Body of pancreas (tissue), 4 donors: ENCODE measurements around the gene GRM4. TPM values are rescaled to one million over a fixed set of nuclear protein-coding genes. Genes with fewer than 3 reads are reported as not detected.

ENCODE experiments used
- ATAC-seq: fragments of 150-250 bp; one replicate; pipeline ENCODE4 v1.9.1; 2016
- DNase-seq, 4 donors: peaks; one replicate each; pipeline ENCODE4 v3.0.0-alpha.2; 2019
- H3K27ac ChIP-seq, 4 donors: fragments of 200-600 bp; sonication (generic); 1 replicate in 3 of 4; 2 replicates in 1 of 4; pipeline versions ENCODE4 v1.5.1 to v1.6.1; 2016 to 2019; ENCODE audit warnings: mild to moderate bottlenecking in 1 of 4, mixed read lengths in 1 of 4, moderate library complexity in 1 of 4
- H3K27me3 ChIP-seq, 2 donors: fragments of 200-600 bp; sonication (generic); one replicate each; pipeline ENCODE4 v1.6.0; 2016; ENCODE audit warnings: mild to moderate bottlenecking in 1 of 2
- H3K36me3 ChIP-seq, 2 donors: fragments of 200-600 bp; sonication (generic); replicated peaks in 1 of 2; 2 replicates each; pipeline ENCODE4 v1.5.1; 2016; ENCODE audit warnings: low read depth in 2 of 2; ENCODE audit not compliant: insufficient read depth in 1 of 2
- H3K4me1 ChIP-seq: fragments of 200-600 bp; sonication (generic); one replicate; pipeline ENCODE4 v1.6.0; 2016
- H3K4me3 ChIP-seq, 2 donors: fragments of 200-600 bp; sonication (generic); 1 replicate in 1 of 2; 2 replicates in 1 of 2; pipeline ENCODE4 v1.5.1; 2016 to 2019
- H3K9me3 ChIP-seq, 3 donors: fragments of 200-600 bp; sonication (generic); 1 replicate in 2 of 3; 2 replicates in 1 of 3; pipeline ENCODE4 v1.5.1; 2016
- POLR2A ChIP-seq, 3 donors: fragments of 450-650 bp; IDR thresholded peaks; one replicate each; pipeline ENCODE4 v1.6.1; 2016; ENCODE audit warnings: antibody characterized with exemption in 3 of 3, mild to moderate bottlenecking in 2 of 3
- WGBS, 2 donors: methylation state at CpG; one replicate each; pipeline ENCODE4 v1.1.5; 2017; 5-methylcytosine and 5-hydroxymethylcytosine counted together
- intact Hi-C: fragments of 100-400 bp; cut with DNase I; formaldehyde crosslinking; loops from one replicate; pipeline ENCODE4 v1.15.1; 2023
- total RNA-seq, 2 donors: library from RNA; depleted of rRNA; stranded (reverse); fragments of >200 nt; gene quantifications; one replicate each; pipeline ENCODE4 v1.1.0, GENCODE V29; 2016
- TF ChIP-seq, protein P1 (sequence below), 7 experiments: fragments of 450-650 bp in 4 of 7; fragments of 200-600 bp in 3 of 7; sonication (generic) in 3 of 7; IDR thresholded peaks; one replicate each; pipeline ENCODE4 v1.5.1; 2016 to 2019; ENCODE audit warnings: antibody characterized with exemption in 7 of 7

Gene GRM4
- total RNA-seq, 2 donors from 2014 or later: 0.33 TPM; not detected in 1

DNA sequence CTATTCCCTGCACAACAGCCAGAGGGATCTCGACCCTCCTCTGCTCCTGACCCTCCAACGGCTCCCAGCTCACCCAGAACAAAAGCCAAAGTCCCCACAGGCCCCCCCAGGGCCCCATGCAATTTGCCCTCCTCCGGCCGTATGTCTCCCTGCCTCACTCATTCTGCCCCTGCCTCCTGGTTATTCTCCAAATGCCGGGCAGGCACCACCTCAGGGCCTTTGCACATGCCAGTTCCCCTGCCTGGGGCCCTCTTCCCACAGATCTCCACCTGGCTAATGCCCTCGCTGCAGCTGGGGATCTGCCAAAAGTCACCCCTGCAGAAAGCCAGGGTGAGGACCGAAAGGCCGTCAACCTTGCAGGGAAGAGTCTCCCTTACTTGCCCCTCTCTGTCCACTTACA is 66.0 kb downstream of the GRM4 start:
- H3K4me1 ChIP-seq: no peaks in the 10 kb centered on the region
- no peak for DNase-seq

GRCh38 chr6:34075906-34076305 is 70.0 kb downstream of the GRM4 start:
- TF ChIP-seq POLR2A (IDR thresholded peaks at IDR 0.05): no peak
- DNase-seq (no peak), ATAC-seq (no peak)
- intact Hi-C loops: no loop called here
- H3K4me3 ChIP-seq: no peak overlapping the region
- H3K4me1 ChIP-seq: no peaks in the 10 kb centered on the region
- no peaks in the 10 kb centered on the region for H3K36me3 ChIP-seq
- 77 to 81% methylated on average over 4 to 6 of the region's 6 CpGs for WGBS, 2 donors
- no peaks in the 10 kb centered on the region for H3K27me3 ChIP-seq
- no peaks in the 10 kb centered on the region for H3K9me3 ChIP-seq
- H3K27ac ChIP-seq: no peak overlapping the region

More for the DNA sequence above, 66.0 kb downstream of the GRM4 start:
- no peaks in the 10 kb centered on the region for H3K36me3 ChIP-seq
- no peaks in the 10 kb centered on the region for H3K9me3 ChIP-seq
- 78 to 83% methylated on average over 8 of the region's 8 CpGs for WGBS, 2 donors
- no peak for TF ChIP-seq POLR2A (IDR thresholded peaks at IDR 0.05)
- TF ChIP-seq, protein P1, sequence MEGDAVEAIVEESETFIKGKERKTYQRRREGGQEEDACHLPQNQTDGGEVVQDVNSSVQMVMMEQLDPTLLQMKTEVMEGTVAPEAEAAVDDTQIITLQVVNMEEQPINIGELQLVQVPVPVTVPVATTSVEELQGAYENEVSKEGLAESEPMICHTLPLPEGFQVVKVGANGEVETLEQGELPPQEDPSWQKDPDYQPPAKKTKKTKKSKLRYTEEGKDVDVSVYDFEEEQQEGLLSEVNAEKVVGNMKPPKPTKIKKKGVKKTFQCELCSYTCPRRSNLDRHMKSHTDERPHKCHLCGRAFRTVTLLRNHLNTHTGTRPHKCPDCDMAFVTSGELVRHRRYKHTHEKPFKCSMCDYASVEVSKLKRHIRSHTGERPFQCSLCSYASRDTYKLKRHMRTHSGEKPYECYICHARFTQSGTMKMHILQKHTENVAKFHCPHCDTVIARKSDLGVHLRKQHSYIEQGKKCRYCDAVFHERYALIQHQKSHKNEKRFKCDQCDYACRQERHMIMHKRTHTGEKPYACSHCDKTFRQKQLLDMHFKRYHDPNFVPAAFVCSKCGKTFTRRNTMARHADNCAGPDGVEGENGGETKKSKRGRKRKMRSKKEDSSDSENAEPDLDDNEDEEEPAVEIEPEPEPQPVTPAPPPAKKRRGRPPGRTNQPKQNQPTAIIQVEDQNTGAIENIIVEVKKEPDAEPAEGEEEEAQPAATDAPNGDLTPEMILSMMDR (IDR thresholded peaks at IDR 0.05): no peak
- ATAC-seq: no peak
- intact Hi-C loops: no loop called here
- H3K27me3 ChIP-seq: no peaks in the 10 kb centered on the region
- H3K27ac ChIP-seq: no peak overlapping the region
- no peak overlapping the region for H3K4me3 ChIP-seq

GRCh38 chr6:34074064-34074742 is 71.7 kb downstream of the GRM4 start:
- 53 to 63% methylated on average over 7 to 22 of the region's 22 CpGs for WGBS, 2 donors
- Histone ChIP-seq H3K9me3 (no peaks in the 10 kb centered on the region), H3K36me3 (no peaks in the 10 kb centered on the region), H3K4me1 (no peaks in the 10 kb centered on the region), H3K4me3 (no peak overlapping the region), H3K27me3 (no peaks in the 10 kb centered on the region), H3K27ac (no peak overlapping the region)
- intact Hi-C loops: no loop called here
- ATAC-seq (no peak), DNase-seq (no peak)
- TF ChIP-seq POLR2A (IDR thresholded peaks at IDR 0.05): no peak
- TF ChIP-seq, protein P1 (IDR thresholded peaks at IDR 0.05): no peak

- WGBS, 2 donors: 69% methylated on average over 7 of the region's 7 CpGs
Observed at GRCh38 chr6:34073540-34073939, 72.3 kb downstream of the GRM4 start.

DNA sequence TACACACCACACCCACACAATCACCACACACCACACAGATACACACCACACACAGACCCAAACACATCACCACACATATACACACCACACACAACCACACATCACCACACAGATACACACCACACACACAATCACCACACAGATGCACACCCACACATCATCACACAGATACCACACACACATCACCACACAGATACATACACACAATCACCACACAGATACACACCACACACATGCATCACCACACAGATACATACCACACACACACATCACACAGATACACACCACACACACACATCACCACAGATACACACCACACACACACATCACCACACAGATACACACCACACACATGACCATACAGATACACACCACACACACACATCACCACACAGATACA is 73.2 kb downstream of the GRM4 start:
- no peak for ATAC-seq
- intact Hi-C loops: no loop called here
- no peak overlapping the region for H3K27ac ChIP-seq
- no peaks in the 10 kb centered on the region for H3K4me1 ChIP-seq
- H3K36me3 ChIP-seq: no peaks in the 10 kb centered on the region
- DNase-seq: no peak
- H3K9me3 ChIP-seq: no peaks in the 10 kb centered on the region
- TF ChIP-seq POLR2A (IDR thresholded peaks at IDR 0.05): no peak
- TF ChIP-seq, protein P1 (IDR thresholded peaks at IDR 0.05): no peak
- no peak overlapping the region for H3K4me3 ChIP-seq
- H3K27me3 ChIP-seq: no peaks in the 10 kb centered on the region

More at GRCh38 chr6:34073540-34073939, 72.3 kb downstream of the GRM4 start:
- Histone ChIP-seq H3K27me3 (no peaks in the 10 kb centered on the region), H3K4me3 (no peak overlapping the region), H3K9me3 (no peaks in the 10 kb centered on the region), H3K27ac (no peak overlapping the region), H3K36me3 (no peaks in the 10 kb centered on the region), H3K4me1 (no peaks in the 10 kb centered on the region)
- no peak for DNase-seq
- intact Hi-C loops: no loop called here
- no peak for ATAC-seq
- TF ChIP-seq POLR2A (IDR thresholded peaks at IDR 0.05): no peak

GRCh38 chr6:34071884-34072379 is 74.0 kb downstream of the GRM4 start:
- no peaks in the 10 kb centered on the region for H3K9me3 ChIP-seq
- DNase-seq (no peak), ATAC-seq (no peak)
- WGBS, 2 donors: 65% methylated on average over 1 of the region's 1 CpG; no CpG with 5 or more reads in 1 of the 2 donors
- no peaks in the 10 kb centered on the region for H3K36me3 ChIP-seq
- no peaks in the 10 kb centered on the region for H3K27me3 ChIP-seq
- TF ChIP-seq, protein P1 (IDR thresholded peaks at IDR 0.05): no peak
- TF ChIP-seq POLR2A (IDR thresholded peaks at IDR 0.05): no peak
- intact Hi-C loops: no loop called here
- H3K27ac ChIP-seq: no peak overlapping the region
- no peak overlapping the region for H3K4me3 ChIP-seq
- H3K4me1 ChIP-seq: no peaks in the 10 kb centered on the region
